Osteocyte (in vitro differentiated cells): Measurements from ENCODE around the gene TSPAN2. TPM values are rescaled to one million over a fixed set of nuclear protein-coding genes. Genes with fewer than 3 reads are reported as not detected.

Experiments used
- DNase-seq: peaks from one replicate; pipeline ENCODE4 v3.0.0; 2021; ENCODE audit warnings: mixed read lengths; ENCODE audit not compliant: unreplicated experiment; ENCODE audit errors: extremely low spot score
- H3K27ac Mint-ChIP-seq: one replicate; pipeline ENCODE4 v1.8.0; 2021; ENCODE audit warnings: mild to moderate bottlenecking, mixed read lengths; ENCODE audit not compliant: unreplicated experiment
- H3K27me3 Mint-ChIP-seq: one replicate; pipeline ENCODE4 v1.8.0; 2021; ENCODE audit warnings: mixed read lengths; ENCODE audit not compliant: unreplicated experiment
- H3K36me3 Mint-ChIP-seq: one replicate; pipeline ENCODE4 v1.8.0; 2021; ENCODE audit warnings: mixed read lengths; ENCODE audit not compliant: unreplicated experiment
- H3K4me1 Mint-ChIP-seq: one replicate; pipeline ENCODE4 v1.8.0; 2021; ENCODE audit warnings: mixed read lengths; ENCODE audit not compliant: unreplicated experiment
- H3K4me3 Mint-ChIP-seq: one replicate; pipeline ENCODE4 v1.8.0; 2021; ENCODE audit warnings: mild to moderate bottlenecking, moderate library complexity, mixed read lengths; ENCODE audit not compliant: unreplicated experiment
- H3K9me3 Mint-ChIP-seq: one replicate; pipeline ENCODE4 v1.8.0; 2021; ENCODE audit warnings: mixed read lengths; ENCODE audit not compliant: unreplicated experiment
- total RNA-seq: library from RNA; stranded (reverse); gene quantifications from 2 replicates; pipeline ENCODE4 v1.2.1, GENCODE V29; 2021
- TF ChIP-seq, protein P1 (sequence below): fragments of 200-600 bp; sonication (generic); IDR thresholded peaks from 2 replicates; pipeline ENCODE4 v1.5.0; 2021; ENCODE audit warnings: antibody characterized with exemption, mild to moderate bottlenecking, moderate library complexity

Gene TSPAN2
- total RNA-seq, 1 donor from 2014 or later: 3.5 TPM

- Mint-ChIP-seq H3K9me3 (no peaks in the 10 kb centered on the region), H3K4me3 (peak overlapping the region; percentile 63), H3K4me1 (peaks cover 9% of the 10 kb centered on the region), H3K27me3 (peaks cover 4% of the 10 kb centered on the region), H3K36me3 (no peaks in the 10 kb centered on the region), H3K27ac (no peak overlapping the region)
- DNase-seq: no peak
- TF ChIP-seq, protein P1, sequence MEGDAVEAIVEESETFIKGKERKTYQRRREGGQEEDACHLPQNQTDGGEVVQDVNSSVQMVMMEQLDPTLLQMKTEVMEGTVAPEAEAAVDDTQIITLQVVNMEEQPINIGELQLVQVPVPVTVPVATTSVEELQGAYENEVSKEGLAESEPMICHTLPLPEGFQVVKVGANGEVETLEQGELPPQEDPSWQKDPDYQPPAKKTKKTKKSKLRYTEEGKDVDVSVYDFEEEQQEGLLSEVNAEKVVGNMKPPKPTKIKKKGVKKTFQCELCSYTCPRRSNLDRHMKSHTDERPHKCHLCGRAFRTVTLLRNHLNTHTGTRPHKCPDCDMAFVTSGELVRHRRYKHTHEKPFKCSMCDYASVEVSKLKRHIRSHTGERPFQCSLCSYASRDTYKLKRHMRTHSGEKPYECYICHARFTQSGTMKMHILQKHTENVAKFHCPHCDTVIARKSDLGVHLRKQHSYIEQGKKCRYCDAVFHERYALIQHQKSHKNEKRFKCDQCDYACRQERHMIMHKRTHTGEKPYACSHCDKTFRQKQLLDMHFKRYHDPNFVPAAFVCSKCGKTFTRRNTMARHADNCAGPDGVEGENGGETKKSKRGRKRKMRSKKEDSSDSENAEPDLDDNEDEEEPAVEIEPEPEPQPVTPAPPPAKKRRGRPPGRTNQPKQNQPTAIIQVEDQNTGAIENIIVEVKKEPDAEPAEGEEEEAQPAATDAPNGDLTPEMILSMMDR: no peak
Measured at GRCh38 chr1:115088115-115088778, 1.1 kb downstream of the TSPAN2 start.

GRCh38 chr1:115086176-115086830 lies 3.0 kb downstream of the TSPAN2 start:
- no peak for DNase-seq
- no peak overlapping the region for H3K4me3 Mint-ChIP-seq
- H3K27me3 Mint-ChIP-seq: peaks cover 4% of the 10 kb centered on the region
- no peaks in the 10 kb centered on the region for H3K9me3 Mint-ChIP-seq
- no peaks in the 10 kb centered on the region for H3K36me3 Mint-ChIP-seq
- TF ChIP-seq, protein P1: no peak
- H3K4me1 Mint-ChIP-seq: peaks cover 9% of the 10 kb centered on the region
- H3K27ac Mint-ChIP-seq: no peak overlapping the region

DNA sequence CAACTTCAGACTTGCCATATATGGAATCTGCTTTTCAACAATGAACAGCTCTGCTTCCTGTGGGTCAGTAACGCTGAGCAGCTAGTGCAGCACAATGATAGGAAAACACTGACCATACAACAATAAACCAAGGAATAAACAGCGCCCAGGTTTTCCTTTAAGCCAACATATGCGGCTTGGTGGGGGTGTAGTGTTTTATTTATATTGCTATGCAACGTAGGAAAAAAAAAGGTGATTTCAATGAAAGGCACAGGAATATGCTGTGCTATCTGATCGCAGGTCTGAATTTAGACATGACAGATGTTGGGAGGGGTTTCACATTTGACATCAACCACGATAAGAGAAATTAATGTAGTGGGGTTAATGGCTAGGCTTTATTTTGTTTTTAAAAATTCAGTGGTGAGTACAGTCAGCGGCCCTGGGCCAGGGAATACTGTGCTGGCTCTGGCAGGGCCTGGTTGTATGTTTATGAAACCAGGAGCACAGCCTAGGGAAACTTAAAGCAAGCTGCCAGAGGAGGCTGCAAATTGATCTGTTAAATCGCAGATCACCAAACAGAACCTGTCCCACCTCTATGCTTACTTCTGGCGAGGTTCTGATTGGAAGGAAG lies 4.3 kb downstream of the TSPAN2 start:
- no peak overlapping the region for H3K4me3 Mint-ChIP-seq
- no peaks in the 10 kb centered on the region for H3K9me3 Mint-ChIP-seq
- peaks cover 4% of the 10 kb centered on the region for H3K27me3 Mint-ChIP-seq
- H3K4me1 Mint-ChIP-seq: peaks cover 6% of the 10 kb centered on the region
- no peaks in the 10 kb centered on the region for H3K36me3 Mint-ChIP-seq
- no peak overlapping the region for H3K27ac Mint-ChIP-seq
- no peak for DNase-seq
- TF ChIP-seq, protein P1: no peak

- TF ChIP-seq, protein P1: no peak
- DNase-seq: no peak
- H3K27ac Mint-ChIP-seq: no peak overlapping the region
- H3K4me3 Mint-ChIP-seq: no peak overlapping the region
- H3K9me3 Mint-ChIP-seq: no peaks in the 10 kb centered on the region
- peaks cover 2% of the 10 kb centered on the region for H3K27me3 Mint-ChIP-seq
- no peaks in the 10 kb centered on the region for H3K36me3 Mint-ChIP-seq
- no peaks in the 10 kb centered on the region for H3K4me1 Mint-ChIP-seq
Measured at GRCh38 chr1:115082949-115083348, 6.4 kb downstream of the TSPAN2 start.

GRCh38 chr1:115078708-115079107 lies 10.6 kb downstream of the TSPAN2 start:
- DNase-seq: no peak
- Mint-ChIP-seq H3K4me1 (peaks cover 11% of the 10 kb centered on the region), H3K27me3 (peaks cover 13% of the 10 kb centered on the region), H3K27ac (no peak overlapping the region), H3K4me3 (no peak overlapping the region), H3K9me3 (no peaks in the 10 kb centered on the region), H3K36me3 (no peaks in the 10 kb centered on the region)
- TF ChIP-seq, protein P1: no peak
